Loucy (cell line): Measurements from ENCODE around the gene NOC2L.

ENCODE experiments used
- CTCF ChIP-seq: fragments of 200-600 bp; sonication (generic); conservative IDR thresholded peaks from 2 replicates; pipeline ENCODE4 v1.5.1; 2014; ENCODE audit warnings: mild to moderate bottlenecking, antibody characterized with exemption, low read length
- EZH2phosphoT487 ChIP-seq: fragments of 200-600 bp; IDR thresholded peaks from 2 replicates; pipeline ENCODE4 v1.6.1; 2018; ENCODE audit warnings: antibody characterized with exemption, mild to moderate bottlenecking, moderate library complexity, borderline replicate concordance

GRCh38 chr1:966135-966703, 7.2 kb upstream of the NOC2L start, which contains the start of gene PLEKHN1:
- no peak for TF ChIP-seq EZH2phosphoT487
- no peak for TF ChIP-seq CTCF
